ENCODE results near the gene COPS9.

- TF ChIP-seq, protein P1, sequence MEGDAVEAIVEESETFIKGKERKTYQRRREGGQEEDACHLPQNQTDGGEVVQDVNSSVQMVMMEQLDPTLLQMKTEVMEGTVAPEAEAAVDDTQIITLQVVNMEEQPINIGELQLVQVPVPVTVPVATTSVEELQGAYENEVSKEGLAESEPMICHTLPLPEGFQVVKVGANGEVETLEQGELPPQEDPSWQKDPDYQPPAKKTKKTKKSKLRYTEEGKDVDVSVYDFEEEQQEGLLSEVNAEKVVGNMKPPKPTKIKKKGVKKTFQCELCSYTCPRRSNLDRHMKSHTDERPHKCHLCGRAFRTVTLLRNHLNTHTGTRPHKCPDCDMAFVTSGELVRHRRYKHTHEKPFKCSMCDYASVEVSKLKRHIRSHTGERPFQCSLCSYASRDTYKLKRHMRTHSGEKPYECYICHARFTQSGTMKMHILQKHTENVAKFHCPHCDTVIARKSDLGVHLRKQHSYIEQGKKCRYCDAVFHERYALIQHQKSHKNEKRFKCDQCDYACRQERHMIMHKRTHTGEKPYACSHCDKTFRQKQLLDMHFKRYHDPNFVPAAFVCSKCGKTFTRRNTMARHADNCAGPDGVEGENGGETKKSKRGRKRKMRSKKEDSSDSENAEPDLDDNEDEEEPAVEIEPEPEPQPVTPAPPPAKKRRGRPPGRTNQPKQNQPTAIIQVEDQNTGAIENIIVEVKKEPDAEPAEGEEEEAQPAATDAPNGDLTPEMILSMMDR (conservative IDR thresholded peaks at IDR 0.05 in 1 of 2, IDR thresholded peaks at IDR 0.05 in 1 of 2; ENCODE audit: extremely low read depth in 1 of 2, insufficient read depth in 1 of 2, low read depth in 1 of 2, low read length in 2 of 2): no peak
- no peak for TF ChIP-seq EZH2 (IDR thresholded peaks at IDR 0.05; ENCODE audit: borderline replicate concordance, low read length)
Observed at GRCh38 chr2:240165661-240166060, 29.6 kb upstream of the COPS9 start.
